NK-92 (cell line): ENCODE results near the gene ITGB1BP1.
"Not testable (repeated sequence)": the region's sequence is repeated elsewhere in the genome, so short reads cannot be mapped to it uniquely, and the experiment has no call there.

ENCODE experiments used
- DNase-seq: peaks from one replicate; lab custom pipeline; 2025; ENCODE audit not compliant: unreplicated experiment; lab: John Stamatoyannopoulos, UW

ITGB1BP1 gene

GRCh38 chr2:9401646-9402371 lies 21.5 kb downstream of the ITGB1BP1 start:
- no peak for DNase-seq

DNA sequence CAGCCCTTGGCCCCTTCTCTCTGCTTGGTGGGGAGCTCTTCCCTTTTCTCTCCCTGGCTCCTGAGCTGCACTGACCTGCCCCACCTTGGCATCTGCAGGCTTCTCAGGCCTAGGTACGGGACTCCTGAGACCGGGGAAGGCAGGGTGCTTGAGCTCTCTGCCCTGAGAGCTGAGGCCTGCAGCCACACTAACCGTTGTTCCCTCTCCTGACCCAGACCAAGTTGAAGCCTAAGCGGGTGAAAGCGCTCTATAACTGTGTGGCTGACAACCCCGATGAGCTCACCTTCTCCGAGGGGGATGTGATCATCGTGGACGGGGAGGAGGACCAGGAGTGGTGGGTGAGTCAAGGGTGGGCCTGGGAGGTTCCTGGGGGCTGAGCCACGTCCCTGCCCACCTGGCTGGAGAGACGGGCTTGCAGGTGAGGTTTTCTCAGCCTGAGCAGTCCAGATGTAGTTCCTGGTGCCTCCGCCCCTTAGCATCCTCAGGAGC lies 22.2 kb downstream of the ITGB1BP1 start:
- DNase-seq: no peak

- no peak for DNase-seq
Measured at GRCh38 chr2:9400268-9401058, 22.9 kb downstream of the ITGB1BP1 start.

DNA sequence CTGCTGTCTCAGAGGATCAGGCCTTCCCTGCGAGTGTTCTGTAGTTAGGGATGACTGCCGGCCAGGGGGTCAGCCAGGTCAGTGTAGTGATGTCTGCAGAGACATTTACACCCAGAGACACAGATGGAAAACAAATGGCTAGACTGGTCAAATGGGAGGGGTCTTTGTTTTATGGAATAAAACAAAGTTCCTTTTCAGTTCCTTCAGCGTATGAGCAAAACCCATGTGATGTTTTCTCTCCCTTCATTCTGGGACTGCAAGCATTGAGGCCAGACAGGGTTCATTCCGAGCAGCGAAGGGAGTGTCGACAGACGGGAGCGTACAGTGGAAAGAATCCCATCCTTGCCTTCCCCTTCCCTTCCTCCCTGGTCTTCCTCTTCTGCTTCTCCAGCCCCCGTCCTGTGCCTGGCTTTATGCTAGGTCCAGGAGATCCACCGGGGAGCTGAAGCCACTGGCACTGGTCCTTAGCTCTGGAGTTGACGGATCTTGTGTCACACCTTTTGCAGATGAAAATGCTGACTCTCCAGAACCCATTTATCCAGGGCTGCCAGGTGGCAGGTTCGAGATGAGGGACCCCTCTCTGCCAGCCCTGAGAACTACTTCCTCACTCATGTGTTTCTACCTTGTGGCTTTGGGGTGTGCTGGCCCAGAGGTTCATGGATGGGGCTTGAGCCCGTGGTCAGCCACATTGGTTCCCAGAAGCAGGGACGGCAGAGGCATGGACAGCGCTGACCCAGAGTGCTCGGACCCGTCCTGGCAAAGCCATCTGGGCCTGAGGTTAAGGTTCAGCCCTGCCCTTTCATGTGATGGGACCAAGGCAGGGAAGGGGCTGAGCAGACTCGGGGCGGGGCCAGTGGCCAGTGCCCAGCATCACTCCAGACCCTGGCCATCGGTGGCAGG lies 24.2 kb downstream of the ITGB1BP1 start:
- no peak for DNase-seq

DNA sequence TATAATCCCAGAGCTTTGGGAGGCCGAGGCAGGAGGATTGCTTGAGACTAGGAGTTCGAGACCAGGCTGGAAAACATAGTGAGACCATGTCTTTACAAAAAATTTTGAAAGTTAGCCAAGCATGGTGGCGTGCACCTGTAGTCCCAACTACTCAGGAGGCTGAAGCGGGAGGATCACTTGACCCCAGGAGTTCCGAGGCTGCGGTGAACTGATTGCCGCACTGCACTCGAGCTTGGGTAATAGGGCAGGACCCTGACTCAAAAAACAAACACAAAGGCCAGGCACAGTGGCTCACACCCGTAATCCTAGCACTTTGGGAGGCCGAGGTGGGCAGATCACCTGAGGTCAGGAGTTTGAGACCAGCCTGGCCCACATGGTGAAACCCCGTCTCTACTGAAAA lies 25.1 kb downstream of the ITGB1BP1 start:
- not testable (repeated sequence) for DNase-seq

DNA sequence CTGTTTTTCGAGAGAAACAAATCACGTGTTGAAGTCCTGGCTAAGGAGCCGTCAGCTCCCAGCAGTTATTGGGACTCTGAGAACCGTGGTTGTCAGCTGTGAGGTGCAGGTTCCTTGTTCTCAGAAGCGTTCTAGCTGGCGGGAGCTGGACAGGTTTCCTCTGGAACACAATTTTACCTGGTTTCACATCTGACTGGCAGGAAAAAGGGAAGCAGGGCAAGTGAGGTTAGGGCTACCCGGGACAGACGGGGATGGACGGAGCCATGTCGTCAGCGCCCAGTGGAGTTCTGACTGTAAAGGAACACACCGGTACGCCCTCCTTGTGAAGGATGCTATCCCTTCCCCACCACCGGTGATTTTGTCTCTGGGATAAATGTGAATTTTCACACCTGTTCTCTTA lies 26.1 kb downstream of the ITGB1BP1 start:
- no peak for DNase-seq

DNA sequence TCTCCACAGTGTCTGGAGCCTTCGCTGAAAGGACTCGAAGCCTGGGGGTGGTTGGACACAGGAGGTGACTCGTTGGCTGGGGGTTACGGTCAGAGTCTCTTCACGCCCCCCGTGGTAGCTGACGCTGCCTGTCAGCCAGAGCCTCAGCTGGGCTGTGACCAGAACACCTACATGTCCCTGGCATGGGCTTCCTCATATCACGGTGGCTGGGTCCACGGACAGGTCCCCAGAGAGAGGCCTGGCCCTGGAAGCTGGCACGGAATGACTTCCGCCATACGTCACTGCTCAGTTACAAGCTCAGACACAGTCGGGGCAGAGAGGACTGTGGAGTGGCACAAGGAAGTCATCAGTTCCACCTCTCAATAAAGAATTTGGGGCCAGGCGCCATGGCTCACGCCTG lies 28.5 kb downstream of the ITGB1BP1 start:
- DNase-seq: no peak

DNA sequence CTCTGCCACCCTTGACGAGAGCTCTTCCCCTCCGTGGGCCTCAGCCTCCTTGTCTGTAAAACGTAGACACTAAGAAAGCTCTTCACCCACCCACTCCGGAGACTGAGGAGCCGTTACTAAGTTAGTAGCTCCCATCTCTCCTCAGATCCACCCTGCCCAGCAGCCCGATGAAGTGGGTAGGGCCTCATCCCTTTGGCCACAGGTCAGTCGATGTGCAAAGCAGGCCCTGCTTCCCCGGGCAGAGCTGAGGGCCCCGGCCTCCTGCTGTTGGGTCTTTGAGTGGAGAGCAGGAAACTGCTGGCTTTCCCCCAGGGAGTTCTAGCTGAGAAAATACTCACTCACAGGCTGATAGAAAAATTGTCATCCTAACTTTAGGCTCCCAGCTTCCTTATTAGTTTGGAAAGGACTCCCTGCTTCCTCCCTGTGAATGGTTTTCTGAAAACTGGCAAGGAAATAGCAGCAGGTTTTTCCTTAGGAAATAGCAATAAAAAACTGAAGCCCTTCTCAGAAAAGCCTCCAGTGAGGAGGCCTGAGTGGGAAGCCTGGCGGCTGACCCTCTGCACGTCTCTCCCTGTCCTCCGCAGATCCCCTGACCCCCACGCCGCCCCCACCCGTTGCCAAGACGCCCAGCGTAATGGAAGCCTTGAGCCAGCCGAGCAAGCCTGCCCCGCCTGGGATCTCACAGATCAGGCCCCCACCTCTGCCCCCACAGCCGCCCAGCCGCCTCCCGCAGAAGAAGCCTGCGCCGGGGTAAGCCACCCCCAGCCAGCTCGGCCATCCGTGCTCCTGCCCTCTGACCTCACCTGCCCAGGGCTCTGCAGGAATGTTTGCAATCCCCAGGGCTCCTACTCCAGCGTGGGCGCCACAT lies 30.2 kb downstream of the ITGB1BP1 start:
- no peak for DNase-seq

GRCh38 chr2:9391961-9392720 lies 31.2 kb downstream of the ITGB1BP1 start:
- no peak for DNase-seq

- no peak for DNase-seq
Measured at GRCh38 chr2:9390991-9391390, 32.3 kb downstream of the ITGB1BP1 start.

DNA sequence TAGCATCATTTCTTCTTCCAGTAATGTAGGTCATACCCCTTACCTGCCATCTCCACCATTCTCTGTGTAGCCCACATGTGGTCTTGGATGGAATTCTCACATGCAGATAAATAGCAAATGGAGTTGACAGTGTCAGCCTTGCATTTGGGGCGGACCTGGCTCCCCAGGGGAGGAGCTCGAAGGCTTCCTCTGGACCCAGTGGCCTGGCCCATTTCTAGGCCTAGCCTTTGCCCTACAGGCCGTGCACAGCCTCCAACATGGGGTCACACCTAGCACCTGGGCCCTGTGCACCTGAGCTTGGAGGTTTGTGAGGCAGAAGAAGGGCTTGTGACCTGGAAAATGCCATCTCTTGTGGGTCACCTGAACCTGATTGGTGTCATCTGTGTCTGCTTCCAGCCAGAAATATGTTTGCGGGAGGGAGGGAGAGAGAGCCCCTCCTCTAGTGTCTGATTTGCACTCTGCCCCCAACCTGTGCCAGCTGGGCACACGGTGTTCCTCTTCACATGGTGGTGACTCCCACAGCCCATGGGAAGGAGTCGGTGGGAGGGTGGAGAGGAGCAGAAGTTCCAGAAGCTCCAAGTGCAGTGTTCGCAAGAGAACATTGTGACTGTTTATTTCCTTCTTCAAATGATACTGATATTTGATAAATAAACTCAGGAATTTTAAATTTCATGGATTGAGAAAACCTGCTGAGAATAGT lies 33.0 kb downstream of the ITGB1BP1 start:
- DNase-seq: no peak

- no peak for DNase-seq
Measured at GRCh38 chr2:9388950-9389911, 34.1 kb downstream of the ITGB1BP1 start.

- no peak for DNase-seq
Measured at GRCh38 chr2:9388199-9388681, 35.1 kb downstream of the ITGB1BP1 start.

DNA sequence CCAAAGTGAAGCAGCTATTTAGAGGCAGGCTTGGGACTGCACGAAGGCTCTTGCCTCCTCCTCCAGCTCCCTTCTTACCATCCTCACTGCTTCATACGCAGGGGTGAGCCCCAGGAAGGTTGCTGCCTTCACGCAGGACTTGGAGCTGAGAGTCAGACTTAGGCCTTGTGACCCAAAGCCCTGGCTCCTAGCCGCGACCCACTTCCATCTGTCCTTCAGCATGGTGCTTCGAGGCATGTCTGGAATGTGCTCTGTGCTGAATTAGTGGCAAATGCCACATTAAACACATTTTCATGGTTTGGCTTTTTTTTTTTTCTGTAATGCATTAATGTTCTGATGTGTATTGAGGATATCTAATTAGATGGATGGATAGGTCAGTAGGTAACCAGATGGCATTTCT lies 37.5 kb downstream of the ITGB1BP1 start:
- no peak for DNase-seq

DNA sequence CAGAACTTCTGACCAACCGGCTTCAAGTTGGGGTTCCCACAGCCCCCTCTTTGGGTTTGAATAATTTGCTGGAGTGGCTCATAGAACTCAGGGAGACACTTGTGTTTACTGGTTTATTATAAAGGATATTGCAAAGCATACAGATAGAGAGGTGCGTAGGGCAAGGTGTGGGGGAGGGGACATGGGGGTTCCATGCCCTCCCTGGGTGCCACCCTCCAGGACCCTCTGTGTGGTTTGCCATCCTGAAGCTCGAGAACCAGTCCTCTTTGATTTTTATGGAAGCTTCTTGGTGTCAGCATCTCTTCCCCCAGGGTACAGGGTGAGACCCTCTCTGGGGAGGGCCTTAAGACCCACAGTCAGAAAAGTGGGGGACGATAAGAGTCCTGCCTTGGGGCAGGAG lies 38.8 kb downstream of the ITGB1BP1 start:
- no peak for DNase-seq

- DNase-seq: no peak
Measured at GRCh38 chr2:9382604-9383235, 40.6 kb downstream of the ITGB1BP1 start.
